Natural killer cell treated with Interleukin-12 subunit alpha and Interleukin-12 subunit beta and Interleukin-15 and Interleukin-18, amount 100 ng/mL, for 72 hours (primary cell): ENCODE data around the gene S1PR4. TPM values are rescaled to one million over a fixed set of nuclear protein-coding genes. Genes with fewer than 3 reads are reported as not detected.
"Not testable (repeated sequence)": the region's sequence is repeated elsewhere in the genome, so short reads cannot be mapped to it uniquely, and the experiment has no call there.

Experiments
- ATAC-seq, 2 donors: fragments of 150-1000 bp; cut with Tn5 transposase in 1 of 2; sonication (Bioruptor Pico), chemical (Tn5 transposase) in 1 of 2; 2 replicates each; pipeline ENCODE4 v1.10.0; 2021
- DNase-seq: peaks from one replicate; pipeline ENCODE4 v3.0.0; 2022; ENCODE audit warnings: low spot score
- H3K27ac Mint-ChIP-seq, 2 donors: 1 replicate in 1 of 2; 2 replicates in 1 of 2; pipeline ENCODE4 v1.8.0; 2022; ENCODE audit warnings: mixed read lengths in 2 of 2, mild to moderate bottlenecking in 1 of 2, moderate library complexity in 1 of 2
- H3K27me3 Mint-ChIP-seq, 2 donors: 1 replicate in 1 of 2; 2 replicates in 1 of 2; pipeline ENCODE4 v1.8.0; 2022; ENCODE audit warnings: mixed read lengths in 2 of 2
- H3K36me3 Mint-ChIP-seq: one replicate; pipeline ENCODE4 v1.8.0; 2022; ENCODE audit warnings: mixed read lengths
- H3K4me1 Mint-ChIP-seq, 2 donors: 1 replicate in 1 of 2; 2 replicates in 1 of 2; pipeline ENCODE4 v1.8.0; 2022; ENCODE audit warnings: low read depth in 2 of 2, mixed read lengths in 2 of 2, mild to moderate bottlenecking in 1 of 2
- H3K4me3 Mint-ChIP-seq: one replicate; pipeline ENCODE4 v1.8.0; 2022; ENCODE audit warnings: mixed read lengths
- H3K9me3 Mint-ChIP-seq: 2 replicates; pipeline ENCODE4 v1.8.0; 2022; ENCODE audit warnings: mixed read lengths
- total RNA-seq, 2 donors: library from RNA; stranded (reverse); gene quantifications; one replicate each; pipeline ENCODE4 v1.2.3, GENCODE V29; 2022

S1PR4 gene
- total RNA-seq, 2 donors from 2014 or later, result 33.5 to 47.0 TPM

DNA sequence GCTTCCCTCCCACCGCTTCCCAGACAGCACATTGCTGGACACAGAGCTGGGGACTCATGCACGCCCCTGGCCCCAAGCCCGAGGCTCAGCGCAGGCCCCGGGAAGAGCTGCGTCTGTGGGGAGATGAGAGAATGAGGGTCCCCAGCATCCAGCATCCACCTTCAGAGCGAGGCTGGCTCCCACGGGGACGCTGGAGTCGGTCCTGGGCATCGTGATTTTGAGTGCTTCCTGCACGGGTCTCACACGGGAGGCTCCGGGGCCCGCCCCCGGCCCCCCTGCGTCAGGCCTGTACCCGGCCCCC, 11.9 kb downstream of the S1PR4 start:
- Mint-ChIP-seq H3K27ac (peak overlapping the region in 1 of 2 donors; percentile 78), H3K4me3 (no peak overlapping the region), H3K9me3 (no peaks in the 10 kb centered on the region), H3K27me3 (no peaks in the 10 kb centered on the region), H3K4me1 (peaks cover 23 to 25% of the 10 kb centered on the region in 2 donors), H3K36me3 (no peaks in the 10 kb centered on the region)
- no peak for ATAC-seq
- no peak for DNase-seq

DNA sequence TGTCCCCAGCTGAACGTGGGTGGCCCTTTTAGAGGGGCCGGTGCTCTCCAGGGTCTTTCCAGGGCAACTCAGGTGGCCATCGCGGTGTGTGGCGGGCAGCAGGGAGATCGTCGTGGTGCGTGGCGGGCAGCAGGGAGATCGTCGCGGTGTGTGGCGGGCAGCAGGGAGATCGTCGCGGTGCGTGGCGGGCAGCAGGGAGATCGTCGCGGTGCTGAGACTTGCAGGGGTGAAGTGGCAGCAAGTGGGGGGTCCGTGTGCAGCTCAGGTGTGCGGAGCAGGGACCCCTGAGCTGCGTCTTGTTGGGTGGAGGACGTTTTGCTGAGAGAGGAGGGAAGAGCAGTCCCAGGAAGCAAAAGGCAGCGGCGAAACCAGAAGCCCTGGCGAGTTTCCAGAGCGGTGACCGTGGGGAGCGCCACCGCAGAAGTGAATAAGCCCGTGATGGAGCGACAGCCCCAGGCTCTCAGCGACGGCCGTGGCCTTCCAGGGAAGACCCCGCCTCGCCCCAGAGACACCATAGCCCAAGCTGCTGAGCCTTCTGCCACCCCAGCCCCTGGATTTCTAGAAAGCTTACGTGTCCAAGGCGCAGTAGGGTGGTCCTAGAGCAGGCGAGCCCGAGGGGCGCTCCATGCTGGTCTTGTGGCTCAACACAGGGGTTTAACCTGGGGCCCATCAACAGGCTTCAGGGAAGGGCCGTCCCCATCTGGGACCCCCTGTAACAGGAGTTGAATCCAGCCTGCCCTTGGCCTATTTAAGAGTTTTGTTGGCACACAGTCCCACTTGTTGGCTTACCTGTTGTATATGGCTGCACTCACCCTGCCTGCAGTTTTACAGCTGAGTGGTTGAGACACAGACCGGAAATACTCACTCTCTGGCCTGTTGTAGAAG, 12.6 kb downstream of the S1PR4 start:
- Mint-ChIP-seq H3K4me1 (peaks cover 21 to 24% of the 10 kb centered on the region in 2 donors), H3K4me3 (no peak overlapping the region), H3K27ac (peak overlapping the region in 1 of 2 donors; percentile 78), H3K27me3 (no peaks in the 10 kb centered on the region), H3K36me3 (no peaks in the 10 kb centered on the region), H3K9me3 (no peaks in the 10 kb centered on the region)
- ATAC-seq (no peak), DNase-seq (no peak)

- not testable (repeated sequence) for H3K27me3 Mint-ChIP-seq
Measured at GRCh38 chr19:3191806-3192104, 13.2 kb downstream of the S1PR4 start.

GRCh38 chr19:3192228-3192635, 13.7 kb downstream of the S1PR4 start:
- peaks cover 13 to 16% of the 10 kb centered on the region in 2 donors for H3K4me1 Mint-ChIP-seq
- no peaks in the 10 kb centered on the region for H3K27me3 Mint-ChIP-seq
- no peaks in the 10 kb centered on the region for H3K9me3 Mint-ChIP-seq
- H3K27ac Mint-ChIP-seq, result no peak overlapping the region
- DNase-seq, result no peak
- H3K4me3 Mint-ChIP-seq, result no peak overlapping the region
- no peaks in the 10 kb centered on the region for H3K36me3 Mint-ChIP-seq
- no peak for ATAC-seq

More at GRCh38 chr19:3191806-3192104, 13.2 kb downstream of the S1PR4 start:
- H3K9me3 Mint-ChIP-seq, DNase-seq, ATAC-seq, H3K4me3 Mint-ChIP-seq, H3K27ac Mint-ChIP-seq, H3K36me3 Mint-ChIP-seq: not testable (repeated sequence)
- H3K4me1 Mint-ChIP-seq, result peaks cover 18 to 21% of the 10 kb centered on the region in 2 donors

- Mint-ChIP-seq H3K27ac (no peak overlapping the region), H3K4me1 (peaks cover 12 to 14% of the 10 kb centered on the region in 2 donors), H3K36me3 (no peaks in the 10 kb centered on the region), H3K27me3 (no peaks in the 10 kb centered on the region), H3K4me3 (no peak overlapping the region), H3K9me3 (no peaks in the 10 kb centered on the region)
- DNase-seq (no peak), ATAC-seq (no peak)
Measured at GRCh38 chr19:3192684-3193083, 14.1 kb downstream of the S1PR4 start.

DNA sequence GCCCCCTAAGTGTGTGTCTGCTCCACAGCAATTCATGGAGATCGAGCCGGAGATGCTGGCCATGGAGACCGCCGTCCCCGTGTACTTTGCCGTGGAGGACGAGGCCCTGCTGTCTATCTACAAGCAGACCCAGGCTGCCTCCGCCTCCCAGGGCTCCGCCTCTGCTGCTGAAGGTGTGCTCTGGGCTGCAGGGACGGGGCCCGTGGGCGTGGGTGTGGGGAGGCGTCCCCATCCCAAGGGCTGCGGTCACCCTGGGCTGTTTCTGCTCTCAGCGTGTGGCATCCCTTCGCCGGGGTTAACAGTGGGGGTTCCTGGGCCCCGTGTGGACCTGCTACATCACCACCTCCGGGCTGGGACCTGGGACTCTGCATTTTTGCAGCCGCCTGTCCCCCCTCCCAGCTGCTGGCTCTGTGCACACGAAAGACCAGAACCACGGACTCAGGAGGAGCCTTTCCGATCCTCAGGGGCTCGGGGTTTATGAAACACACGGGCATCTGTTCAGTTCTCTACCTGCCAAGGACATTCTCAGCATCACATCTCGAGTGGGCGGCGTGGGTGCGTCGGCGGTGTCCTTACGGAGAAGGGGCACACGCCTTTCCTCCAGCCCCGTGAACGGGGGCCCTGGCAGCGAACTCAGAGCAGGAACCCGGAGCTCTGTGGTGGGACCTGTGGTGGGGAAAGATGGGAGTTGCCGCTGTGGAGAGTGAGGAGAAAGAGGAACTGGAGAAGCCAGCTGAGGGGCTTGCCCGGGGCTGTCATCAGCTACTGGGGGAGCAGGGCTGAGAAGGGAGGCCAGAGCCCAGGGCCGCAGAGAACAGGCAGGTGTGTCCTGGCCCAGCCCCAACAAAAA, 14.9 kb downstream of the S1PR4 start:
- Mint-ChIP-seq H3K4me3 (no peak overlapping the region), H3K36me3 (no peaks in the 10 kb centered on the region), H3K27me3 (no peaks in the 10 kb centered on the region), H3K4me1 (peaks cover 6 to 9% of the 10 kb centered on the region in 2 donors), H3K27ac (no peak overlapping the region), H3K9me3 (no peaks in the 10 kb centered on the region)
- DNase-seq (no peak), ATAC-seq (no peak)

- H3K27ac Mint-ChIP-seq, result no peak overlapping the region
- H3K9me3 Mint-ChIP-seq, result no peaks in the 10 kb centered on the region
- H3K27me3 Mint-ChIP-seq, result no peaks in the 10 kb centered on the region
- no peak overlapping the region for H3K4me3 Mint-ChIP-seq
- no peaks in the 10 kb centered on the region for H3K36me3 Mint-ChIP-seq
- ATAC-seq (no peak), DNase-seq (no peak)
- peaks cover 0 to 3% of the 10 kb centered on the region in 2 donors for H3K4me1 Mint-ChIP-seq
Measured at GRCh38 chr19:3194106-3195087, 15.8 kb downstream of the S1PR4 start.

GRCh38 chr19:3196064-3196932, 17.7 kb downstream of the S1PR4 start:
- Mint-ChIP-seq H3K9me3 (no peaks in the 10 kb centered on the region), H3K4me1 (no peaks in the 10 kb centered on the region), H3K27me3 (no peaks in the 10 kb centered on the region), H3K36me3 (no peaks in the 10 kb centered on the region), H3K27ac (no peak overlapping the region), H3K4me3 (no peak overlapping the region)
- DNase-seq (no peak), ATAC-seq (peak in 1 of 2 donors; percentile 41)

GRCh38 chr19:3196933-3197205, 18.3 kb downstream of the S1PR4 start:
- DNase-seq (no peak), ATAC-seq (no peak)
- Mint-ChIP-seq H3K27ac (no peak overlapping the region), H3K9me3 (no peaks in the 10 kb centered on the region), H3K36me3 (no peaks in the 10 kb centered on the region), H3K4me3 (no peak overlapping the region), H3K4me1 (no peaks in the 10 kb centered on the region), H3K27me3 (no peaks in the 10 kb centered on the region)

GRCh38 chr19:3198901-3199700, 20.5 kb downstream of the S1PR4 start:
- no peaks in the 10 kb centered on the region for H3K27me3 Mint-ChIP-seq
- H3K4me1 Mint-ChIP-seq, result no peaks in the 10 kb centered on the region
- no peak overlapping the region for H3K4me3 Mint-ChIP-seq

DNA sequence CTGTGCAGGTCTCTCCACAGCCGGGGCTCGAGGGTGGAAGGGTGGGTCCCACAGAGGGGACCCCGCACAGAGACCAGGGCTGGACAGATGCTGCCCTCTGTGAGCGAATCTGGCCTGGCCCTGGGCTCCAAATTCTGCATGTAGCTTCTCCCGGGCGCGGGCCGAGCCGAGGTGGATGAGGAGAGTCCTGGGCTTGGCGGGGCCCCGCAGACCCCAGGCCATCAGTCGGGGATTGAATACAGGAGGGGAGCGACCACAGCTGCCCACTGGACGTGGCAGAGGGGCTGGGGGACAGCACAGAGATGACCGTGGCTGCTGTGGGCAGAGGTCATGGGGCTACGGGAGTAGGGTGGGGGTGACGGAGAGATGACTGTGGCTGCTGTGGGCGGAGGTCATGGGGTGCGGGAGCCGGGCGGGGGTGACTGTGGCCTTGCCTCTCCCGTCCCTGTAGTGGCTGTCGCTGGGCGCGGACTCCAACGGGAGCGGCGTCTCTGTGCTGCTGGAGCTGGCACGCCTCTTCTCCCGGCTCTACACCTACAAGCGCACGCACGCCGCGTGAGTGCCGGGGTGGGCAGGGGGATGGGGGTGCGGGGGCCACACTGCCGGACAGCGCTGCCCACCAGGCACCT, 22.6 kb downstream of the S1PR4 start:
- H3K27ac Mint-ChIP-seq, result no peak overlapping the region
- no peaks in the 10 kb centered on the region for H3K4me1 Mint-ChIP-seq
- no peaks in the 10 kb centered on the region for H3K36me3 Mint-ChIP-seq
- H3K9me3 Mint-ChIP-seq, result no peaks in the 10 kb centered on the region
- ATAC-seq (no peak), DNase-seq (no peak)
- no peak overlapping the region for H3K4me3 Mint-ChIP-seq
- no peaks in the 10 kb centered on the region for H3K27me3 Mint-ChIP-seq

More at GRCh38 chr19:3198901-3199700, 20.5 kb downstream of the S1PR4 start:
- DNase-seq (no peak), ATAC-seq (no peak)
- no peaks in the 10 kb centered on the region for H3K36me3 Mint-ChIP-seq
- no peak overlapping the region for H3K27ac Mint-ChIP-seq
- no peaks in the 10 kb centered on the region for H3K9me3 Mint-ChIP-seq

DNA sequence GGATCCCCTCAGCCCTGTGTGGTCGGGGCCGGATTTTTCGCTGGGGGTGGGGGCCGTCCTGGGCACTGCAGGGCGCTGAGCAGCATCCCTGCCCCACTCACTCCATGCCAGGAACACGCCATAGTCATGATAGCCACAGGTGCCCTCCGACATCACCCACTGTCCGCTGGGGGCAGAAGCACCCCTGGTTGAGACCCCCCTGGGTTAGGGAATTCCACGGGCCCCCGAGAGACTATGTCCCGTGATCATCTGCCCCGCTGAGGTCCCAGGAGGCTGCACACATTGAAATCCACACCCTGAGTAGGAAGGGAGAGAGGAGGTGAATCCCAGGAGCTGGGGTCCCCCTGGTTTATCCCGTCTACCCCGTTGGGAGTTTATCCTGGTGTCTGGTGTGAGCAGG, 23.3 kb downstream of the S1PR4 start:
- Mint-ChIP-seq H3K4me1 (no peaks in the 10 kb centered on the region), H3K9me3 (no peaks in the 10 kb centered on the region), H3K27me3 (no peaks in the 10 kb centered on the region), H3K27ac (no peak overlapping the region), H3K36me3 (no peaks in the 10 kb centered on the region), H3K4me3 (no peak overlapping the region)
- DNase-seq (no peak), ATAC-seq (no peak)
